Measurements from ENCODE around the gene GPC1.

- TF ChIP-seq CTCF (tag by site-specific recombination; IDR thresholded peaks at IDR 0.05) (no peak), ZNF747 (tag by site-specific recombination; IDR thresholded peaks at IDR 0.05) (no peak), KLF16 (tag by site-specific recombination; IDR thresholded peaks at IDR 0.05) (no peak), ZBTB44 (tag by site-specific recombination; IDR thresholded peaks at IDR 0.05) (no peak), RBAK (tag by site-specific recombination; IDR thresholded peaks at IDR 0.05) (no peak), SP7 (tag by site-specific recombination; IDR thresholded peaks at IDR 0.05) (no peak), ZNF133 (tag by site-specific recombination; IDR thresholded peaks at IDR 0.05) (no peak), ZSCAN4 (tag by site-specific recombination; IDR thresholded peaks at IDR 0.05) (no peak), ZBTB11 (tag by site-specific recombination; conservative IDR thresholded peaks at IDR 0.05; ENCODE audit: low read depth) (no peak), ZNF768 (tag by site-specific recombination; IDR thresholded peaks at IDR 0.05) (no peak), ZNF175 (tag by site-specific recombination; IDR thresholded peaks at IDR 0.05) (no peak), ZSCAN18 (tag by site-specific recombination; IDR thresholded peaks at IDR 0.05) (no peak), KLF10 (tag by site-specific recombination; IDR thresholded peaks at IDR 0.05) (no peak)
Measured at GRCh38 chr2:240482141-240482540, 46.7 kb downstream of the GPC1 start.

Data from HEK293 (cell line).